Activated T-helper 1 cell treated with anti-CD3 and anti-CD28 coated beads, Interleukin-2, amount 50 U/mL, for 16 hours (primary cell): ENCODE results near the gene CCDC172.

Source experiments
- DNase-seq, 2 donors: peaks; one replicate each; pipeline ENCODE4 v3.0.0-alpha.2; 2020; ENCODE audit warnings: low read depth in 1 of 2, low spot score in 1 of 2

The CCDC172 gene

GRCh38 chr10:116429288-116429977 lies 105.2 kb downstream of the CCDC172 start:
- no peak for DNase-seq
